Karpas-422 (cell line): ENCODE measurements around the gene USB1. TPM values are rescaled to one million over a fixed set of nuclear protein-coding genes. Genes with fewer than 3 reads are reported as not detected.

Source experiments
- total RNA-seq: library from RNA; depleted of rRNA; stranded (reverse); fragments of >200 nt; shearing (Covaris generic); gene quantifications from 2 replicates; pipeline ENCODE4 v1.2.3, GENCODE V29; 2014; ENCODE audit warnings: low replicate concordance; rRNA removed

USB1 gene
- total RNA-seq, 1 experiment from 2014 or later, result 19.6 TPM

Other genes starting within 250 kb of the USB1 start
- not detected in 2 replicates for gene KIFC3, start 198.9 kb upstream of the USB1 start, total RNA-seq
- not detected in 2 replicates for gene CNGB1, start 30.3 kb upstream of the USB1 start, total RNA-seq
- 3.7 and 5.3 TPM in 2 replicates for gene ZNF319, start 735 bp upstream of the USB1 start, total RNA-seq
- 4.1 and 5.2 TPM in 2 replicates for gene MMP15, start 24.3 kb downstream of the USB1 start, total RNA-seq
- gene CFAP20, start 128.0 kb downstream of the USB1 start, total RNA-seq, result 50.6 and 60.5 TPM in 2 replicates
- gene CSNK2A2, start 196.7 kb downstream of the USB1 start, total RNA-seq, result 45.2 and 56.4 TPM in 2 replicates